ENCODE measurements around the gene KRTAP9-6. TPM values are rescaled to one million over a fixed set of nuclear protein-coding genes. Genes with fewer than 3 reads are reported as not detected.

The KRTAP9-6 gene
- total and polyA plus RNA-seq, 4 experiments from 2014 or later, result not detected

- Histone ChIP-seq H3K4me3 (ENCODE audit: low read length in 2 of 2) (no peak overlapping the region), H3K9me3 (ENCODE audit: control insufficient read depth in 1 of 2, low read length in 2 of 2) (no peaks in the 10 kb centered on the region), H3K27ac (ENCODE audit: low read depth, low read length) (peak overlapping the region; percentile 62), H3K4me1 (ENCODE audit: insufficient read depth, low read length) (peaks cover 59% of the 10 kb centered on the region), H3K36me3 (ENCODE audit: insufficient read depth, low read length) (no peaks in the 10 kb centered on the region), H3K27me3 (ENCODE audit: insufficient read depth, low read length) (no peaks in the 10 kb centered on the region)
- POLR2A ChIA-PET (ENCODE audit: partially characterized antibody), result interaction anchor here (1.3 to 3.1 kb wide), 12 partner anchors 13 to 383 kb away, joined by 3 to 75 read pairs (median 8); partner anchors contain the start of genes EIF1 and KRTAP4-6
- Mint-ChIP-seq H3K27me3 (no peaks in the 10 kb centered on the region), H3K4me1 (peaks cover 53 to 63% (median 58%) of the 10 kb centered on the region in 4 donors), H3K9me3 (no peaks in the 10 kb centered on the region), H3K27ac (peak overlapping the region; percentile 96 to 98 (median 97)), H3K4me3 (peak overlapping the region; percentile 65 to 82 (median 78)), H3K36me3 (no peaks in the 10 kb centered on the region)
- DNase-seq, result no peak
- CTCF ChIA-PET (ENCODE audit: partially characterized antibody), result interaction anchor here (1.0 to 3.4 kb wide), 8 partner anchors 14 to 398 kb away, joined by 3 to 55 read pairs (median 6); no protein-coding TSS in a partner anchor
- intact Hi-C loops (cut with micrococcal nuclease), result loop anchor here (1.0 to 5.0 kb wide), 3 partner anchors 32 to 180 kb away; no protein-coding TSS in a partner anchor
These were observed 42.5 kb downstream of the KRTAP9-6 start for GRCh38 chr17:41307647-41308046.

DNA sequence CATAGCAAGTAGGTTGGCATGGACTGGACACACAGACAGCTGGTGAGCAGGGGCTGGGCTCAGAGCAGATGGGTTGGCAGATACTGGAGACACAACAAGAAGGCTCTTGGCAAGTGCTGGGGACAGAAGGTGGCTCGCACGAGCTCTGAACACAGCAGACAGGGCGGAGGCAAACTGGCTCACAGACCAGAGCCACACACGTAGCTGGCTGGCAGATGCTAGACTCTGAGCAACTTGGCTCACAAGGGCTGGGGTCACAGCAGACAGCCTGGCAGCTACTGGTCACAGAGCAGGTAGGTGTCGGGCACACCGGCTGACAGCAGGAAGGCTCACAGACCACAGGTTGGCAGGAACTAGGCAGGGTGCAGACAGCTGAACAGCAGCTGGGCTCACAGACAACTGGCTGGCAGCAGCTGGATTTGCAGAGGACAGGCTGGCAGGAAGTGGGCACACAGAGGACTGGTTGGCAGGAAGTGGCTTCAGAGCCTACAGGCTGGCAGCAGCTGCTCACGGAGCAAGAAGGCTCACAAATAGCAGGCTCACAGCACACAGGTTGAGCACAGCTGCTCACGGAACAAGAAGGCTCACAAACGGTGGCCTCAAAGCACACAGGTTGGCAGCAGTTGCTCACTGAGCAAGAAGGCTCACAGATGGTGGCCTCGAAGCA, 43.2 kb downstream of the KRTAP9-6 start:
- Histone ChIP-seq H3K9me3 (ENCODE audit: control insufficient read depth in 1 of 2, low read length in 2 of 2) (no peaks in the 10 kb centered on the region), H3K36me3 (ENCODE audit: insufficient read depth, low read length) (no peaks in the 10 kb centered on the region), H3K27me3 (ENCODE audit: insufficient read depth, low read length) (no peaks in the 10 kb centered on the region), H3K27ac (ENCODE audit: low read depth, low read length) (peak overlapping the region; percentile 62), H3K4me3 (ENCODE audit: low read length in 2 of 2) (peak overlapping the region in 1 of 2 donors; percentile 41), H3K4me1 (ENCODE audit: insufficient read depth, low read length) (peaks cover 59% of the 10 kb centered on the region)
- ChIA-PET CTCF (ENCODE audit: partially characterized antibody) (interaction anchor here (0.8 to 3.4 kb wide), 12 partner anchors 8 to 399 kb away, joined by 3 to 55 read pairs (median 4); partner anchors contain the start of gene EIF1), POLR2A (ENCODE audit: partially characterized antibody) (interaction anchor here (0.7 to 3.1 kb wide), 26 partner anchors 9 to 388 kb away, joined by 3 to 75 read pairs (median 4); partner anchors contain the start of genes EIF1 and KRTAP4-6)
- Mint-ChIP-seq H3K27ac (peak overlapping the region; percentile 96 to 98 (median 97)), H3K4me3 (peak overlapping the region; percentile 65 to 82 (median 78)), H3K27me3 (no peaks in the 10 kb centered on the region), H3K36me3 (no peaks in the 10 kb centered on the region), H3K4me1 (peaks cover 54 to 63% (median 58%) of the 10 kb centered on the region in 4 donors), H3K9me3 (no peaks in the 10 kb centered on the region)
- intact Hi-C loops (cut with micrococcal nuclease), result loop anchor here (1.0 to 5.0 kb wide), 3 partner anchors 31 to 181 kb away; no protein-coding TSS in a partner anchor
- peak; percentile 88 to 95 (median 92) for DNase-seq

DNA sequence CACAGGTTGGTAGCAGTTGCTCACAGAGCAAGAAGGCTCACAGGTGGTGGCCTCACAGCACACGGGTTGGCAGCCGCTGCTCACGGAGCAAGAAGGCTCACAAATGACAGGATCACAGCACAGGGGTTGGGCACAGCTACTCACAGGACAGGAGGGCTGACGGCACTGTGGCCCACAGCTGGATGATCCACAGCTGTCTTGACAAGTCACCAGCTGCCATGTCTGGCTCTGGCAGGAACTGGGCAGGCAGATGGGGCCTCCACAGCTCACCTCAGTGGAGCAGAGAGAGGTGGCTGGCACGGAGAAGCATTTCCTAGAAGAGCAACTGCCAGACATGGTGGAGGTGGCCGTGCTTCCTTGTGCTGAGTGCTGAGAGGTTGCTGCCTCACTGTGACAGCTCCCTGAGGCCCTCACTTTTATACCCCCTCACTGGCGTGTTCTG, 43.8 kb downstream of the KRTAP9-6 start, which contains the start of gene KRTAP16-1:
Gene KRTAP16-1, minus strand, starts transcription at position 392 of the 442 bp plus-strand sequence. Its CDS starts 56 bp downstream, at position 336.
- peaks cover 59% of the 10 kb centered on the region for H3K4me1 ChIP-seq (ENCODE audit: insufficient read depth, low read length)
- peaks cover 55 to 63% (median 58%) of the 10 kb centered on the region in 4 donors for H3K4me1 Mint-ChIP-seq
- H3K9me3 Mint-ChIP-seq, result no peaks in the 10 kb centered on the region
- CTCF ChIA-PET (ENCODE audit: partially characterized antibody), result interaction anchor here (0.8 to 3.4 kb wide), 12 partner anchors 8 to 399 kb away, joined by 3 to 55 read pairs (median 4); partner anchors contain the start of gene EIF1
- no peaks in the 10 kb centered on the region for H3K36me3 ChIP-seq (ENCODE audit: insufficient read depth, low read length)
- H3K27ac ChIP-seq (ENCODE audit: low read depth, low read length), result peak within 1 kb of the TSS; percentile 62
- no peaks in the 10 kb centered on the region for H3K9me3 ChIP-seq (ENCODE audit: control insufficient read depth in 1 of 2, low read length in 2 of 2)
- H3K4me3 Mint-ChIP-seq, result peak within 1 kb of the TSS; percentile 65 to 82 (median 78)
- peak within 1 kb of the TSS; percentile 5 to 41 for H3K4me3 ChIP-seq (ENCODE audit: low read length in 2 of 2)
- no peaks in the 10 kb centered on the region for H3K27me3 Mint-ChIP-seq
- H3K27me3 ChIP-seq (ENCODE audit: insufficient read depth, low read length), result no peaks in the 10 kb centered on the region
- DNase-seq, result peak in 1 of 5 donors; percentile 84
- H3K36me3 Mint-ChIP-seq, result no peaks in the 10 kb centered on the region
- POLR2A ChIA-PET (ENCODE audit: partially characterized antibody), result interaction anchor here (0.6 to 3.1 kb wide), 27 partner anchors 12 to 387 kb away, joined by 3 to 75 read pairs (median 4); partner anchors contain the start of genes EIF1 and KRTAP4-6
- H3K27ac Mint-ChIP-seq, result peak within 1 kb of the TSS; percentile 96 to 98 (median 97)
- intact Hi-C loops (cut with micrococcal nuclease), result loop anchor here (1.0 to 5.0 kb wide), 3 partner anchors 30 to 182 kb away; no protein-coding TSS in a partner anchor

- POLR2A ChIA-PET (ENCODE audit: partially characterized antibody), result no interaction called here
- no peak for DNase-seq
- intact Hi-C loops (cut with micrococcal nuclease), result no loop called here
- no peak overlapping the region for H3K4me3 ChIP-seq (ENCODE audit: low read length in 2 of 2)
- CTCF ChIA-PET (ENCODE audit: partially characterized antibody), result interaction anchor here (4.0 kb wide), 1 partner anchor 11 kb away, joined by 26 read pairs; no protein-coding TSS in a partner anchor
- Mint-ChIP-seq H3K4me3 (peak overlapping the region in 2 of 8 donors; percentile 31 to 60), H3K4me1 (peaks cover 45 to 68% (median 54%) of the 10 kb centered on the region in 4 donors), H3K36me3 (no peaks in the 10 kb centered on the region), H3K27ac (peak overlapping the region in 6 of 7 donors; percentile 6 to 98 (median 93)), H3K27me3 (no peaks in the 10 kb centered on the region), H3K9me3 (no peaks in the 10 kb centered on the region)
- no peak overlapping the region for H3K27ac ChIP-seq (ENCODE audit: low read depth, low read length)
- peaks cover 56% of the 10 kb centered on the region for H3K4me1 ChIP-seq (ENCODE audit: insufficient read depth, low read length)
- no peaks in the 10 kb centered on the region for H3K9me3 ChIP-seq (ENCODE audit: control insufficient read depth in 1 of 2, low read length in 2 of 2)
- H3K36me3 ChIP-seq (ENCODE audit: insufficient read depth, low read length), result no peaks in the 10 kb centered on the region
- no peaks in the 10 kb centered on the region for H3K27me3 ChIP-seq (ENCODE audit: insufficient read depth, low read length)
These were observed 45.9 kb downstream of the KRTAP9-6 start for GRCh38 chr17:41311111-41311510.

DNA sequence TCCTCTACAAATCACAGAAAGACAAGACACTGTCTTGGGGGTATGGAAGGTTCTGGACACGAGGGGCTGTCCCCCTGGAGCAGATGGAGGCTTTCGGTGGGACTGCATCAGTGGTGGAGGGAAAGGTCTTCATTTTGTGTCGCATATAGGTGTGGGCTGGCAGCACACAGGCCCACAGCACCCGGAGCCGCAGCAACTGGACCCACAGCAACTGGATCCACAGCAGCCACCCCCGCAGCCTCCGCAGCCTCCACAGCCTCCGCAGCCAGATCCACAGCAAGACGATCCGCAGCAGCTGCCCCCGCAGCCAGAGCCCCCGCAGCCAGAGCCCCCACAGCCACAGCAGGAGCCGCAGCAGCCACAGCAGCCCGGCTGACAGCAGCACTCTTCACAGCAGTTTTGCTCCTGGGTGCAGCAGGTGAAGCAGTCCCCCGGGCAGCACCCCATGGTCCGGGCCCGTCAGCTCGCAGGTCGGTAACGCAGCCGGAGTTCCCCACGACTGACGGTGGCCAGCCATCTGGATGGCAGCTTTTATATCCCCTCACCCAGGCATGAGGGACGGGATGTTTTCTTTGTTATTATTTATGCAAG, 50.1 kb downstream of the KRTAP9-6 start, which contains the start of gene KRTAP17-1:
Gene KRTAP17-1, minus strand, starts transcription at position 507 of the 591 bp plus-strand sequence. Its CDS starts 60 bp downstream, at position 447.
- H3K27me3 ChIP-seq (ENCODE audit: insufficient read depth, low read length), result no peaks in the 10 kb centered on the region
- Mint-ChIP-seq H3K4me1 (peaks cover 11 to 26% (median 16%) of the 10 kb centered on the region in 4 donors), H3K27me3 (no peaks in the 10 kb centered on the region), H3K4me3 (no peak within 1 kb of the TSS), H3K9me3 (peaks cover 0 to 14% (median 6%) of the 10 kb centered on the region in 8 donors), H3K27ac (peak within 1 kb of the TSS in 2 of 7 donors; percentile 12 to 57), H3K36me3 (peaks cover 2 to 3% of the 10 kb centered on the region in 2 donors)
- CTCF ChIA-PET (ENCODE audit: partially characterized antibody), result interaction anchor here (1.2 kb wide), 1 partner anchor 26 kb away, joined by 3 read pairs; no protein-coding TSS in a partner anchor
- no peak within 1 kb of the TSS for H3K4me3 ChIP-seq (ENCODE audit: low read length in 2 of 2)
- DNase-seq, result no peak
- H3K36me3 ChIP-seq (ENCODE audit: insufficient read depth, low read length), result no peaks in the 10 kb centered on the region
- intact Hi-C loops (cut with micrococcal nuclease), result no loop called here
- H3K4me1 ChIP-seq (ENCODE audit: insufficient read depth, low read length), result peaks cover 15% of the 10 kb centered on the region
- POLR2A ChIA-PET (ENCODE audit: partially characterized antibody), result no interaction called here
- no peaks in the 10 kb centered on the region for H3K9me3 ChIP-seq (ENCODE audit: control insufficient read depth in 1 of 2, low read length in 2 of 2)
- H3K27ac ChIP-seq (ENCODE audit: low read depth, low read length), result no peak within 1 kb of the TSS
